Keratinocyte (primary cell): ENCODE data around the gene NATD1.

ENCODE experiments used
- EZH2 ChIP-seq: IDR thresholded peaks from one replicate; pipeline ENCODE4 v1.6.1; 2012; ENCODE audit warnings: inconsistent platforms, mild to moderate bottlenecking, low read length, moderate library complexity
- TF ChIP-seq, protein P1 (sequence below), 3 experiments: IDR thresholded peaks in 1 of 3; conservative IDR thresholded peaks in 1 of 3; optimal IDR thresholded peaks in 1 of 3; 2 replicates in 2 of 3; 3 replicates in 1 of 3; pipeline versions ENCODE3 to v1.5.1; 2011; ENCODE audit warnings: low read length in 3 of 3, mild to moderate bottlenecking in 3 of 3, moderate library complexity in 2 of 3, control low read depth in 1 of 3, inconsistent platforms in 1 of 3; ENCODE audit not compliant: insufficient read depth in 2 of 3; ENCODE audit errors: extremely low read depth in 1 of 3

DNA sequence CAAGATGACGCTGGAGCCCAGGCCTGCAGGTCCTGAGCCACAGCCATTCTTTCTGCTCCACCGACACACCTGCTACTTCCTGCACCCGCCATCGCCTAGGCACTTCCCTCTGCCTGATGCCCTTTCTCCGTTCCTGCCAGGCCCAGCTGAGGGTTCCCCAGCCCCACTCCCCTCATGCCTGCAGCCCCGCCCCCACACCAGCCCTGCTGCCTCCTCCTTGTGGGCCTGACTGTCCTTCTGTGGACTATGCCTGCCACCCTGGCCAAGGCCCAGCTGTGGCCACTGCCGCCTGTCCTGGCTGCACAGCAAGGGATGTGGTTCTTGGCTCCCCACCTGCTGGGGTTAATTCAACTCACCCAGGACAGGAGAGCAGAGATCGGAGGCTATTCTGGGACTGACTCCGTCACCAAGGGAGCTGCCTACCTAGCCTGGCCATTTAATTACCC is 7.5 kb downstream of the NATD1 start:
- no peak for TF ChIP-seq EZH2
- TF ChIP-seq, protein P1, sequence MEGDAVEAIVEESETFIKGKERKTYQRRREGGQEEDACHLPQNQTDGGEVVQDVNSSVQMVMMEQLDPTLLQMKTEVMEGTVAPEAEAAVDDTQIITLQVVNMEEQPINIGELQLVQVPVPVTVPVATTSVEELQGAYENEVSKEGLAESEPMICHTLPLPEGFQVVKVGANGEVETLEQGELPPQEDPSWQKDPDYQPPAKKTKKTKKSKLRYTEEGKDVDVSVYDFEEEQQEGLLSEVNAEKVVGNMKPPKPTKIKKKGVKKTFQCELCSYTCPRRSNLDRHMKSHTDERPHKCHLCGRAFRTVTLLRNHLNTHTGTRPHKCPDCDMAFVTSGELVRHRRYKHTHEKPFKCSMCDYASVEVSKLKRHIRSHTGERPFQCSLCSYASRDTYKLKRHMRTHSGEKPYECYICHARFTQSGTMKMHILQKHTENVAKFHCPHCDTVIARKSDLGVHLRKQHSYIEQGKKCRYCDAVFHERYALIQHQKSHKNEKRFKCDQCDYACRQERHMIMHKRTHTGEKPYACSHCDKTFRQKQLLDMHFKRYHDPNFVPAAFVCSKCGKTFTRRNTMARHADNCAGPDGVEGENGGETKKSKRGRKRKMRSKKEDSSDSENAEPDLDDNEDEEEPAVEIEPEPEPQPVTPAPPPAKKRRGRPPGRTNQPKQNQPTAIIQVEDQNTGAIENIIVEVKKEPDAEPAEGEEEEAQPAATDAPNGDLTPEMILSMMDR (optimal IDR thresholded peaks at IDR 0.05 in 1 of 3, IDR thresholded peaks at IDR 0.05 in 1 of 3, conservative IDR thresholded peaks at IDR 0.05 in 1 of 3; ENCODE audit: extremely low read depth in 1 of 3, insufficient read depth in 2 of 3, low read length in 3 of 3) = no peak
